PC-9 (cell line): ENCODE measurements around the gene PLEKHA5. TPM values are rescaled to one million over a fixed set of nuclear protein-coding genes. Genes with fewer than 3 reads are reported as not detected.
A peak's percentile ranks its signal among the peaks of the same experiment; 100 is the strongest.

ENCODE experiments used
- Bru-seq: library from RNA; stranded (reverse); fragments of 400-500 nt; gene quantifications from one replicate; lab custom pipeline; 2021; lab: Mats Ljungman, UMichigan
- BruChase-seq, 2 experiments: library from RNA; stranded (reverse); fragments of 400-500 nt; gene quantifications; one replicate each; lab custom pipeline; 2021; lab: Mats Ljungman, UMichigan
- BruUV-seq: library from RNA; stranded (reverse); fragments of 400-500 nt; replicated peaks from 2 replicates; lab custom pipeline; 2021; lab: Mats Ljungman, UMichigan
- CTCF ChIA-PET: fragments of 300-600 bp; sonication (Branson Sonifier 250); formaldehyde crosslinking; loops from one replicate; lab custom pipeline; 2022; ENCODE audit warnings: antibody characterized with exemption; lab: Charles Lee
- POLR2A ChIA-PET: fragments of 300-600 bp; sonication (Branson Sonifier 250); formaldehyde crosslinking; loops from one replicate; lab custom pipeline; 2022; ENCODE audit warnings: antibody characterized with exemption; ENCODE audit not compliant: unreplicated experiment; lab: Charles Lee
- DNase-seq, 2 experiments: peaks; one replicate each; pipeline versions ENCODE4 v3.0.0 to v3.0.0-alpha.2; 2015 to 2022; ENCODE audit warnings: mixed read lengths in 1 of 2
- H2AFZ ChIP-seq: fragments of 200-600 bp; sonication (generic); 2 replicates; pipeline ENCODE4 v1.8.1; 2017; ENCODE audit warnings: antibody characterized with exemption
- H3F3A ChIP-seq: fragments of 200-600 bp; sonication (generic); 2 replicates; pipeline ENCODE4 v1.8.1; 2017; ENCODE audit warnings: antibody characterized with exemption, mild to moderate bottlenecking, low read depth; ENCODE audit not compliant: insufficient read depth
- H3K27ac ChIP-seq: fragments of 200-600 bp; sonication (generic); 2 replicates; pipeline ENCODE4 v1.6.1; 2016; ENCODE audit warnings: mixed run types
- H3K27me3 ChIP-seq: fragments of 200-600 bp; sonication (generic); 2 replicates; pipeline ENCODE4 v1.6.1; 2016; ENCODE audit warnings: low read depth, mixed run types; ENCODE audit not compliant: insufficient read depth
- H3K36me3 ChIP-seq: fragments of 200-600 bp; sonication (generic); 2 replicates; pipeline ENCODE4 v1.6.1; 2016; ENCODE audit warnings: low read depth, mixed run types
- H3K4me1 ChIP-seq: fragments of 200-600 bp; sonication (generic); replicated peaks from 2 replicates; pipeline ENCODE4 v1.6.1; 2016; ENCODE audit warnings: mixed run types; ENCODE audit not compliant: insufficient read depth
- H3K4me2 ChIP-seq: fragments of 200-600 bp; sonication (generic); 2 replicates; pipeline ENCODE4 v1.6.1; 2017; ENCODE audit warnings: mixed run types
- H3K4me3 ChIP-seq: fragments of 200-600 bp; sonication (generic); 2 replicates; pipeline ENCODE4 v1.6.1; 2016; ENCODE audit warnings: mixed run types
- H3K79me2 ChIP-seq: fragments of 200-600 bp; sonication (generic); 2 replicates; pipeline ENCODE4 v1.6.1; 2017; ENCODE audit warnings: low read depth, mixed run types
- H3K9me2 ChIP-seq: fragments of 200-600 bp; sonication (generic); 2 replicates; pipeline ENCODE4 v1.8.1; 2017; ENCODE audit warnings: mild to moderate bottlenecking; ENCODE audit not compliant: insufficient read depth
- H3K9me3 ChIP-seq: fragments of 200-600 bp; sonication (generic); 2 replicates; pipeline ENCODE4 v1.8.1; 2016; ENCODE audit warnings: low read depth; ENCODE audit not compliant: insufficient read depth
- H4K20me1 ChIP-seq: fragments of 200-600 bp; sonication (generic); 2 replicates; pipeline ENCODE4 v1.8.1; 2017; ENCODE audit not compliant: insufficient read depth
- CTCF ChIP-seq: fragments of 200-600 bp; sonication (generic); conservative IDR thresholded peaks from 2 replicates; pipeline ENCODE4 v1.6.1; 2017; ENCODE audit warnings: mixed run types, antibody characterized with exemption, mild to moderate bottlenecking, moderate library complexity
- EZH2 ChIP-seq: fragments of 200-600 bp; sonication (generic); IDR thresholded peaks from 2 replicates; pipeline ENCODE4 v1.8.0; 2017; ENCODE audit warnings: antibody characterized with exemption, low read depth
- intact Hi-C: fragments of 100-400 bp; cut with micrococcal nuclease; formaldehyde crosslinking; loops from one replicate; pipeline ENCODE4 v1.10.0; 2022; ENCODE audit not compliant: unreplicated experiment
- long read RNA-seq: library from polyadenylated mRNA; stranded (forward); transcript quantifications from one replicate; pipeline ENCODE4 v2.0.0, GENCODE V29; 2022
- total RNA-seq: library from RNA; stranded (reverse); gene quantifications from 2 replicates; pipeline ENCODE4 v1.2.3, GENCODE V29; 2021

Gene PLEKHA5
- total RNA-seq: 51.3 and 54.1 TPM in 2 replicates
- Bru-seq, nascent RNA: percentile 92 among the genes with signal in this experiment
- BruChase-seq, experiment 1, labeled RNA remaining after a 2-hour chase: percentile 91 among the genes with signal in this experiment
- percentile 75 among the genes with signal in this experiment for BruChase-seq, experiment 2, labeled RNA remaining after a 6-hour chase
- long read RNA-seq, full-length matches to known transcripts: 18 of 47 reads
- long read RNA-seq, partial matches to known transcripts: 7 of 47 reads
- long read RNA-seq, other reads (novel, unspliced or antisense): 22 of 47 reads

GRCh38 chr12:19129486-19130223 lies at the start of gene PLEKHA5:
TSS of gene PLEKHA5 (plus strand) at chr12:19129733. CDS start at chr12:19129800, 67 bp downstream.
- Histone ChIP-seq H3K4me2 (peak within 1 kb of the TSS; percentile 86), H3K79me2 (peaks cover 35% of the 10 kb centered on the region), H3K9me2 (no peaks in the 10 kb centered on the region), H4K20me1 (no peaks in the 10 kb centered on the region), H3K9me3 (peaks cover 8% of the 10 kb centered on the region), H3K4me1 (peaks cover 21% of the 10 kb centered on the region), H3K27ac (peak within 1 kb of the TSS; percentile 57), H3K4me3 (peak within 1 kb of the TSS; percentile 75), H2AFZ (peak within 1 kb of the TSS; percentile 93), H3K27me3 (no peaks in the 10 kb centered on the region), H3F3A (peaks cover 21% of the 10 kb centered on the region), H3K36me3 (peaks cover 13% of the 10 kb centered on the region; the same call in 1 of the 2 replicates)
- DNase-seq: peak; percentile 39 to 83
- no peak for TF ChIP-seq EZH2
- no TSS peak for BruUV-seq
- CTCF ChIA-PET: interaction anchor here (0.5 to 0.7 kb wide), 3 partner anchors 33 to 278 kb away, joined by 3 to 5 read pairs (median 4); no protein-coding TSS in a partner anchor
- POLR2A ChIA-PET: interaction anchor here (0.6 kb wide), 1 partner anchor 52 kb away, joined by 3 read pairs; no protein-coding TSS in a partner anchor
- intact Hi-C loops: loop anchor here (2.0 to 10.0 kb wide), 7 partner anchors 58 to 867 kb away; partner anchors contain the start of gene PIK3C2G

- H3K4me3 ChIP-seq: no peak overlapping the region
- H4K20me1 ChIP-seq: no peaks in the 10 kb centered on the region
- no peaks in the 10 kb centered on the region for H3K36me3 ChIP-seq
- no peak overlapping the region for H2AFZ ChIP-seq
- H3K4me2 ChIP-seq: no peak overlapping the region
- H3K79me2 ChIP-seq: no peaks in the 10 kb centered on the region
- BruUV-seq: no TSS peak
- POLR2A ChIA-PET: no interaction called here
- no peaks in the 10 kb centered on the region for H3K27me3 ChIP-seq
- CTCF ChIA-PET: no interaction called here
- H3K4me1 ChIP-seq: no peaks in the 10 kb centered on the region
- peaks cover 1% of the 10 kb centered on the region; the same call in 1 of the 2 replicates for H3K9me2 ChIP-seq
- no peak overlapping the region for H3K27ac ChIP-seq
- DNase-seq: no peak
- peaks cover 4% of the 10 kb centered on the region; the same call in 1 of the 2 replicates for H3K9me3 ChIP-seq
- intact Hi-C loops: no loop called here
- no peak for TF ChIP-seq CTCF
- no peak for TF ChIP-seq EZH2
- no peaks in the 10 kb centered on the region for H3F3A ChIP-seq
Observed at GRCh38 chr12:19080918-19081317, 48.6 kb upstream of the PLEKHA5 start.

- CTCF ChIA-PET: no interaction called here
- intact Hi-C loops: no loop called here
- peaks cover 2% of the 10 kb centered on the region; the same call in 1 of the 2 replicates for H3K9me2 ChIP-seq
- no peaks in the 10 kb centered on the region for H4K20me1 ChIP-seq
- H3K4me2 ChIP-seq: 0 out of 2 replicates have a peak overlapping the region, but pooled peaks have one; percentile 4
- H3K4me1 ChIP-seq: no peaks in the 10 kb centered on the region
- TF ChIP-seq CTCF (no peak), EZH2 (no peak)
- no peak overlapping the region for H3K4me3 ChIP-seq
- no peaks in the 10 kb centered on the region for H3F3A ChIP-seq
- no peaks in the 10 kb centered on the region for H3K27me3 ChIP-seq
- DNase-seq: no peak
- H3K36me3 ChIP-seq: no peaks in the 10 kb centered on the region
- POLR2A ChIA-PET: no interaction called here
- H3K27ac ChIP-seq: no peak overlapping the region
- H2AFZ ChIP-seq: no peak overlapping the region
- H3K9me3 ChIP-seq: peaks cover 4% of the 10 kb centered on the region; the same call in 1 of the 2 replicates
- H3K79me2 ChIP-seq: no peaks in the 10 kb centered on the region
- BruUV-seq: no TSS peak
Observed at GRCh38 chr12:19082365-19082911, 47.1 kb upstream of the PLEKHA5 start.
